K562 (cell line): Measurements from ENCODE around the gene IGFL1. TPM values are rescaled to one million over a fixed set of nuclear protein-coding genes. Genes with fewer than 3 reads are reported as not detected.
A peak's percentile ranks its signal among the peaks of the same experiment; 100 is the strongest.

ENCODE experiments used
- ATAC-seq: fragments of 200-7000 bp; cut with Tn5 transposase; 3 replicates; pipeline ENCODE4 v1.9.1; 2020; ENCODE audit warnings: moderate library complexity
- BruUV-seq: library from RNA; stranded (reverse); fragments of 400-500 nt; replicated peaks from 2 replicates; lab custom pipeline; 2021; lab: Mats Ljungman, UMichigan
- CTCF ChIA-PET: fragments of 300-600 bp; formaldehyde crosslinking; extraction: SDS; loops from one replicate; lab custom pipeline; 2021; ENCODE audit warnings: low intra/inter-chr PET ratio; lab: Yijun Ruan, JAX
- POLR2A ChIA-PET: fragments of 300-600, 350-650 bp; sonication (Branson Sonifier 250); formaldehyde crosslinking; extraction: SDS; loops from one replicate; lab custom pipeline; 2021; ENCODE audit warnings: antibody characterized with exemption, inconsistent platforms; lab: Yijun Ruan, JAX
- DNase-seq, 4 experiments: peaks; one replicate each; pipeline versions ENCODE4 v3.0.0 to v3.0.0-alpha.2; 2011 to 2018; ENCODE audit warnings: low spot score in 3 of 4, mixed read lengths in 3 of 4; ENCODE audit errors: extremely low read depth in 1 of 4
- FAIRE-seq: peaks from 2 replicates; lab custom pipeline; 2011; peaks lifted over from hg19 to GRCh38; lab: Jason Lieb, UNC
- H2AFZ ChIP-seq: 2 replicates; pipeline ENCODE4 v1.6.0; 2011; ENCODE audit warnings: low read depth, low read length, control low read depth, inconsistent platforms
- H3K27ac ChIP-seq: fragments of 200-600 bp; 3 replicates; pipeline ENCODE4 v1.8.0; 2011; ENCODE audit warnings: low read depth, mild to moderate bottlenecking, control low read depth, inconsistent platforms, low read length, moderate library complexity, mixed read lengths; ENCODE audit errors: extremely low read depth
- H3K27me3 ChIP-seq, 2 experiments: fragments of 300-600 bp in 1 of 2; 2 replicates in 1 of 2; 3 replicates in 1 of 2; pipeline versions ENCODE4 v1.6.0 to v1.8.0; 2011; ENCODE audit warnings: inconsistent platforms in 2 of 2, low read length in 2 of 2, mild to moderate bottlenecking in 1 of 2, mixed read lengths in 1 of 2, moderate library complexity in 1 of 2; ENCODE audit not compliant: control insufficient read depth in 2 of 2, insufficient read depth in 2 of 2
- H3K36me3 ChIP-seq: fragments of 300-600 bp; 3 replicates; pipeline ENCODE4 v1.8.0; 2011; ENCODE audit warnings: mild to moderate bottlenecking, low read length, inconsistent platforms; ENCODE audit not compliant: control insufficient read depth, insufficient read depth
- H3K4me1 ChIP-seq, 2 experiments: fragments of 200-600 bp in 1 of 2; replicated peaks in 1 of 2; 2 replicates in 1 of 2; 3 replicates in 1 of 2; pipeline versions ENCODE4 v1.5.1 to v1.8.0; 2011; ENCODE audit warnings: inconsistent platforms in 2 of 2, low read length in 2 of 2, mild to moderate bottlenecking in 1 of 2, mixed read lengths in 1 of 2, moderate library complexity in 1 of 2; ENCODE audit not compliant: control insufficient read depth in 2 of 2, insufficient read depth in 2 of 2
- H3K4me2 ChIP-seq: 2 replicates; pipeline ENCODE4 v1.6.1; 2011; ENCODE audit warnings: low read length, control low read depth, inconsistent platforms, mixed read lengths; ENCODE audit not compliant: insufficient read depth
- H3K4me3 ChIP-seq: fragments of 200-600 bp; sonication (generic), shearing (Covaris generic); 2 replicates; pipeline ENCODE4 v1.5.1; 2016; ENCODE audit warnings: control low read depth, inconsistent platforms
- H3K79me2 ChIP-seq: fragments of 200-600 bp; 3 replicates; pipeline ENCODE4 v1.8.0; 2011; ENCODE audit warnings: low read length, inconsistent platforms; ENCODE audit not compliant: control insufficient read depth, insufficient read depth
- H3K9ac ChIP-seq, 2 experiments: 2 replicates each; pipeline versions ENCODE4 v1.6.0 to v1.6.1; 2011; ENCODE audit warnings: low read depth in 2 of 2, low read length in 2 of 2, control low read depth in 1 of 2, inconsistent platforms in 1 of 2, mild to moderate bottlenecking in 1 of 2, mixed read lengths in 1 of 2; ENCODE audit not compliant: insufficient read depth in 1 of 2
- H3K9me1 ChIP-seq: one replicate; pipeline ENCODE4 v1.6.0; 2011; ENCODE audit warnings: inconsistent platforms, mild to moderate bottlenecking, low read length, moderate library complexity; ENCODE audit not compliant: control insufficient read depth, insufficient read depth
- H3K9me3 ChIP-seq: replicated peaks from 2 replicates; pipeline ENCODE4 v1.5.1; 2011; ENCODE audit warnings: low read depth, low read length, inconsistent platforms; ENCODE audit not compliant: control insufficient read depth, insufficient read depth
- H4K20me1 ChIP-seq: replicated peaks from 2 replicates; pipeline ENCODE4 v1.6.1; 2011; ENCODE audit warnings: low read length, inconsistent platforms, mixed read lengths; ENCODE audit not compliant: control insufficient read depth, insufficient read depth
- BCOR ChIP-seq: fragments of 450-650 bp; IDR thresholded peaks from 2 replicates; pipeline ENCODE4 v1.6.1; 2016
- BMI1 ChIP-seq: fragments of 150-350 bp; IDR thresholded peaks from 2 replicates; pipeline ENCODE4 v1.6.1; 2014; ENCODE audit warnings: low read length
- CBFA2T3 ChIP-seq: fragments of 450-650 bp; IDR thresholded peaks from 2 replicates; pipeline ENCODE4 v1.6.1; 2017
- FOSL1 ChIP-seq: fragments of 200-800 bp; sonication (Bioruptor generic); conservative IDR thresholded peaks from 2 replicates; pipeline ENCODE4 v1.6.1; 2016; ENCODE audit warnings: missing genetic modification characterization, missing compliant biosample characterization
- FOXJ2 ChIP-seq: fragments of 200-800 bp; sonication (Bioruptor generic); IDR thresholded peaks from 2 replicates; pipeline ENCODE4 v1.6.1; 2016; ENCODE audit warnings: missing genetic modification characterization, missing compliant biosample characterization
- FOXK2 ChIP-seq, 2 experiments: fragments of 450-650 bp; IDR thresholded peaks in 1 of 2; conservative IDR thresholded peaks in 1 of 2; 2 replicates each; pipeline ENCODE4 v1.6.1; 2016; ENCODE audit warnings: low read depth in 2 of 2, mild to moderate bottlenecking in 1 of 2
- KLF6 ChIP-seq: fragments of 250-450 bp; sonication (Bioruptor Pico); IDR thresholded peaks from 2 replicates; pipeline ENCODE4 v1.4.0; 2020; ENCODE audit warnings: mild to moderate bottlenecking, moderate library complexity, borderline replicate concordance
- L3MBTL2 ChIP-seq: fragments of 450-650 bp; IDR thresholded peaks from 2 replicates; pipeline ENCODE4 v1.6.1; 2016; ENCODE audit warnings: mild to moderate bottlenecking, moderate library complexity
- MBD1 ChIP-seq: fragments of 250-450 bp; sonication (Bioruptor Pico); IDR thresholded peaks from 2 replicates; pipeline ENCODE4 v1.8.0; 2022; ENCODE audit warnings: inconsistent platforms
- POLR2AphosphoS5 ChIP-seq: IDR thresholded peaks from 2 replicates; pipeline ENCODE4 v1.6.1; 2011; ENCODE audit warnings: mild to moderate bottlenecking, low read depth, low read length, moderate library complexity; ENCODE audit not compliant: control insufficient read depth, insufficient read depth
- STAT5B ChIP-seq: fragments of 250-450 bp; sonication (Bioruptor Pico); IDR thresholded peaks from 2 replicates; pipeline ENCODE4 v1.8.0; 2021; ENCODE audit warnings: mild to moderate bottlenecking, inconsistent platforms
- TAL1 ChIP-seq: fragments of 450-650 bp; IDR thresholded peaks from 2 replicates; pipeline ENCODE4 v1.6.1; 2016; ENCODE audit warnings: mild to moderate bottlenecking
- TCF3 ChIP-seq: sonication (generic); formaldehyde crosslinking; IDR thresholded peaks from 2 replicates; pipeline ENCODE4 v1.4.0; 2020; ENCODE audit warnings: mild to moderate bottlenecking, missing genetic modification reagents
- VEZF1 ChIP-seq: fragments of 200-800 bp; sonication (Bioruptor generic); IDR thresholded peaks from 2 replicates; pipeline ENCODE4 v1.6.1; 2017; ENCODE audit warnings: missing genetic modification characterization, missing compliant biosample characterization
- ZFX ChIP-seq: sonication (generic); formaldehyde crosslinking; IDR thresholded peaks from 2 replicates; pipeline ENCODE4 v1.8.0; 2022; ENCODE audit warnings: mild to moderate bottlenecking, missing genetic modification reagents, moderate library complexity
- ZNF668 ChIP-seq: fragments of 250-450 bp; sonication (Bioruptor Pico); IDR thresholded peaks from 2 replicates; pipeline ENCODE4 v1.8.0; 2022; ENCODE audit warnings: mild to moderate bottlenecking, inconsistent platforms
- WGBS: fragments of 100-300 bp; shearing (Covaris generic); methylation state at CpG from one replicate; pipeline ENCODE4 v1.1.6; 2016; ENCODE audit warnings: low coverage, mixed read lengths; ENCODE audit not compliant: insufficient coverage; ENCODE audit errors: missing lambda C conversion rate; 5-methylcytosine and 5-hydroxymethylcytosine counted together
- in situ Hi-C: fragments of 300-500 bp; cut with MboI; formaldehyde crosslinking; loops from 4 replicates; pipeline ENCODE4 v1.15.0; 2018; ENCODE audit warnings: inconsistent platforms, mixed read lengths
- intact Hi-C: fragments of 100-400 bp; cut with micrococcal nuclease; formaldehyde crosslinking; loops from 2 replicates; pipeline ENCODE4 v1.14.2; 2022
- polyA plus RNA-seq, 8 experiments: library from polyadenylated mRNA; depleted of rRNA in 4 of 8; stranded (reverse) in 5 of 8; unstranded in 3 of 8; fragments of >200 nt; fragmentation: Nextera tagmentation in 2 of 8; fragmentation: Illumina TruSeq in 1 of 8; extraction: Ambion mirVana in 2 of 8; extraction: Trizol in 1 of 8; gene quantifications; 2 replicates each; pipeline versions ENCODE4 v1.2.1 to v1.2.3, GENCODE V29; 2011 to 2014; ENCODE audit warnings: inconsistent platforms in 1 of 8, missing spikeins in 1 of 8
- total RNA-seq, 7 experiments: library from RNA; depleted of rRNA in 6 of 7; stranded (reverse); fragments of >200 nt in 6 of 7; fragmentation: Illumina TruSeq in 2 of 7; extraction: Trizol in 2 of 7; gene quantifications; 2 replicates each; pipeline versions ENCODE4 v1.2.1 to v1.2.3, GENCODE V29; 2011 to 2021; ENCODE audit warnings: low replicate concordance in 1 of 7
- TF ChIP-seq, protein P1 (sequence below): fragments of 450-650 bp; formaldehyde crosslinking; IDR thresholded peaks from 2 replicates; pipeline ENCODE4 v1.4.0; 2020; ENCODE audit warnings: mild to moderate bottlenecking, moderate library complexity

The IGFL1 gene
- total and polyA plus RNA-seq, 9 of the 15 experiments (the other 6 are each of a cell fraction or from before 2014, with no cell fraction given): not detected

GRCh38 chr19:46201454-46202310 is 27.9 kb upstream of the IGFL1 start:
- no peak for ATAC-seq
- no peaks in the 10 kb centered on the region for H3K9me3 ChIP-seq
- no peak overlapping the region for H3K27ac ChIP-seq
- ChIA-PET POLR2A (interaction anchor here (0.6 kb wide), 1 partner anchor 9 kb away, joined by 3 read pairs; no protein-coding TSS in a partner anchor), CTCF (interaction anchor here (0.6 kb wide), 1 partner anchor 15 kb away, joined by 3 read pairs; no protein-coding TSS in a partner anchor)
- peak overlapping the region; percentile 38 for H3K4me2 ChIP-seq
- peaks cover 5% of the 10 kb centered on the region in 2 experiments for H3K4me1 ChIP-seq
- H3K36me3 ChIP-seq: no peaks in the 10 kb centered on the region
- no peaks in the 10 kb centered on the region for H3K27me3 ChIP-seq
- H4K20me1 ChIP-seq: no peaks in the 10 kb centered on the region
- no peak overlapping the region for H3K4me3 ChIP-seq
- peak in 1 of 4 experiments; percentile 27 for DNase-seq
- H3K9me1 ChIP-seq: no peaks in the 10 kb centered on the region
- no peak overlapping the region for H3K9ac ChIP-seq
- FAIRE-seq: peak; percentile 37
- H3K79me2 ChIP-seq: no peaks in the 10 kb centered on the region; the same call in 2 of the 3 replicates
- in situ Hi-C loops: no loop called here
- no peak overlapping the region for H2AFZ ChIP-seq
- WGBS: 6% methylated on average over 16 of the region's 16 CpGs
- no TSS peak for BruUV-seq
- intact Hi-C loops: no loop called here
- no peak for TF ChIP-seq MBD1 (CRISPR knock-in tag)
- no peak for TF ChIP-seq STAT5B
- TF ChIP-seq FOXJ2 (tag): no peak
- TF ChIP-seq FOSL1: peak; percentile 42
- TF ChIP-seq BMI1: no peak
- TF ChIP-seq BCOR: no peak
- no peak for TF ChIP-seq ZNF668 (CRISPR knock-in tag)
- TF ChIP-seq FOXK2 (conservative IDR thresholded peaks at IDR 0.05 in 1 of 2, IDR thresholded peaks at IDR 0.05 in 1 of 2; ENCODE audit: low read depth in 2 of 2): 0 out of 4 replicates have a peak, but pooled peaks of 1 of the 2 experiments have one; percentile 14
- peak; percentile 49 for TF ChIP-seq CBFA2T3
- TF ChIP-seq TCF3 (CRISPR knock-in tag): peak; percentile 50; the same call in 1 of the 2 replicates
- no peak for TF ChIP-seq POLR2AphosphoS5
- no peak for TF ChIP-seq KLF6 (CRISPR knock-in tag)
- TF ChIP-seq TAL1: no peak
- TF ChIP-seq VEZF1 (CRISPR knock-in tag): no peak
- TF ChIP-seq L3MBTL2: peak; percentile 19; the same call in 1 of the 2 replicates
- TF ChIP-seq, protein P1, sequence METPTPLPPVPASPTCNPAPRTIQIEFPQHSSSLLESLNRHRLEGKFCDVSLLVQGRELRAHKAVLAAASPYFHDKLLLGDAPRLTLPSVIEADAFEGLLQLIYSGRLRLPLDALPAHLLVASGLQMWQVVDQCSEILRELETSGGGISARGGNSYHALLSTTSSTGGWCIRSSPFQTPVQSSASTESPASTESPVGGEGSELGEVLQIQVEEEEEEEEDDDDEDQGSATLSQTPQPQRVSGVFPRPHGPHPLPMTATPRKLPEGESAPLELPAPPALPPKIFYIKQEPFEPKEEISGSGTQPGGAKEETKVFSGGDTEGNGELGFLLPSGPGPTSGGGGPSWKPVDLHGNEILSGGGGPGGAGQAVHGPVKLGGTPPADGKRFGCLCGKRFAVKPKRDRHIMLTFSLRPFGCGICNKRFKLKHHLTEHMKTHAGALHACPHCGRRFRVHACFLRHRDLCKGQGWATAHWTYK (CRISPR knock-in tag): no peak
- TF ChIP-seq ZFX (CRISPR knock-in tag): peak; percentile 42; the same call in 1 of the 2 replicates
